Dermis blood vessel endothelial cell (primary cell): Measurements from ENCODE around the gene ZFHX2. TPM values are rescaled to one million over a fixed set of nuclear protein-coding genes. Genes with fewer than 3 reads are reported as not detected.
A peak's percentile ranks its signal among the peaks of the same experiment; 100 is the strongest.

Source experiments
- DNase-seq: peaks from one replicate; pipeline ENCODE4 v3.0.0; 2010
- total RNA-seq: library from RNA; depleted of rRNA; stranded (reverse); fragments of >200 nt; gene quantifications from 2 replicates; pipeline ENCODE4 v1.2.3, GENCODE V29; 2014

ZFHX2 gene
- total RNA-seq, 1 donor from 2014 or later, result 0.17 TPM

GRCh38 chr14:23559010-23559925, 7.7 kb upstream of the ZFHX2 start:
- peak; percentile 78 for DNase-seq

GRCh38 chr14:23558346-23559009, 6.9 kb upstream of the ZFHX2 start:
- DNase-seq, result no peak

DNA sequence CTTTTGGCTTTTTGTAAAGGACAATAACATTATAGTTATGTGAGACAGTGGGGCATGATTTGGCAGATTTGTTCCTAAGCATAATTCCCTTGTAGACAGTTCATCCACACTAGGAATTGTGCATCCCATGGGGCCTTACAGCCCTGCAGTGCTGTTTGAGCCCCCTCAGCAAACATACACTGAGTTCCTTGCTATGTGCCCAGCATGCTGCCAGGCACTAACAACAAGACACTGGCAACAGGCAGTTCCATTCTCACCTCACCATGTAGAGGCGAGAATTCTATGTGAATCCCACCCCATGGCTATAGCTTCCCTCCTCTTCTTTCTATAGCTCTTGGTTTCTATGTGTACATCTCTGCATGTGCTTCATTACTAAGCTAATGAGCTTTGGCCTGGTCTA, 6.4 kb upstream of the ZFHX2 start:
- no peak for DNase-seq

DNA sequence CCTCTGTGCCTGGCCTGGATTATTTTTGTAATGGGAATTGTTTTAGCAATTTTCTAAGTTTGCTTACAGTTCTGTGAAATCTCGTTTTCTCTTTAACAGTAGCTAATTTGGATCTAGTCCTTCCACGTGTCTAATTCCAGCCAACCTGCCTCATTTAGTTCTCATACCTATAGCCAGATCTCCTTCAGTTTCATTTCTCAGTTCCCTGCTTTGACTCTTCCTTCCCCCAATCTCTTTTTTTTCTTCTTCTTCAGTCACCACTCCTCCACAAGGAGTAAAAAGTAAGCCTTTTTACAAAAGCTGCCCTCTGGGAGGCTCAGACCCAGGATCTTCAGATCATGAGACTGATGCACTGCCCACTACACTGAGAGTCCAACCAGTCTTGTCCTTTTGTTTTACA, 6.0 kb upstream of the ZFHX2 start:
- DNase-seq, result no peak

GRCh38 chr14:23556700-23557440, 5.3 kb upstream of the ZFHX2 start:
- DNase-seq, result peak; percentile 15

- peak; percentile 91 for DNase-seq
Measured at GRCh38 chr14:23555882-23556699, 4.5 kb upstream of the ZFHX2 start, which contains the start of gene THTPA. Gene THTPA (plus strand): TSS chr14:23556271. CDS start chr14:23556758, 487 bp downstream.

DNA sequence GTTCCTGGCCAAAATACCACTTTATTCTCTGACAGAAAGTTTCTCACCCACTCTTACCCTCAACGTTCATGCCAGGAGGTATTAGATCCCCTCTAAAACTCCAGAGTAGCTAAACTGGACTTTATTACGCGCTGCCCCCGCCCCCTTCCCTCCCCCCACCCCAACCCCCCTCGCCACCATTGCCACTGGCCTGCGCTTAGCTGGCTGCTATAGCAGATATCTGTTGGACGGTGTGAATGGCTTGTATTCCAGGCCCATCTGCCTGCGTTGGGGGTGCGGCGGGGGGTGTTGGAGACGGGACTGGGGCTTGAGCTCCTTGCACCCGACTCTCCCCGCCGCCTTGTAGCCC, 3.9 kb upstream of the ZFHX2 start:
- no peak for DNase-seq

- no peak for DNase-seq
Measured at GRCh38 chr14:23550812-23551265, 726 bp downstream of the ZFHX2 start.

DNA sequence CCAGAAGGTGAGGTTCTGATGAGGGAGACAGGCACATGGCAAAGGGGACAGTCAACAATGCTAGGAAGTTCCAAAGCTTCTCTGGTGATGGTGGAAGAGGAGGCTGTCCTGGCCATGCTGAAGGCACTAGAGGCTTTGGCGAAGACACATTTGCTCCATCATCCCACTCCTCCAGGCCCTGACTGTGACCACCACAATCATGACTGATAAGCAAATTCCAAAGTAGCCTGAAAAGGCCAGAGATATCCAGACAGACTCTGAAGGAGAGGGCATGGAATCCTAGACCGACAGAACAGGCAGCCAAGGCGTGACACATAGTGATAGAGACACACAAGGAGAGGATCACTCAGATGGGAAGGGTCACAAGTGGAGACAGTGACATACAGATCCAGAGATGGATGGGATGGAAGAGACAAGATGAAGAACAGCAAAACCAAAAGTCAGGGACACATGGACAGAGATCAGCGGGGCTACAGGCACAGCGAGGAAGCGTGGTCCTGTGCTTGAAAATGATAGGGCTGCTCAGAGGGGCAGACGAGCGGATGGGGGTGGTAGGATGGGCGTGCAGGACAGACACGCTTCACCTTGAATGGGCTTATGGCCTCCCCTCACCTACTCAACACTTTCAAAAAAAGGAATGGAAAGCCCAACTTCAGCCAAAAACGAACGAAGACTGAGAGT, 1.3 kb downstream of the ZFHX2 start:
- no peak for DNase-seq

GRCh38 chr14:23548351-23549318, 2.9 kb downstream of the ZFHX2 start:
- no peak for DNase-seq

- no peak for DNase-seq
Measured at GRCh38 chr14:23547924-23548323, 3.6 kb downstream of the ZFHX2 start.

- DNase-seq, result no peak
Measured at GRCh38 chr14:23546450-23547035, 5.0 kb downstream of the ZFHX2 start.

DNA sequence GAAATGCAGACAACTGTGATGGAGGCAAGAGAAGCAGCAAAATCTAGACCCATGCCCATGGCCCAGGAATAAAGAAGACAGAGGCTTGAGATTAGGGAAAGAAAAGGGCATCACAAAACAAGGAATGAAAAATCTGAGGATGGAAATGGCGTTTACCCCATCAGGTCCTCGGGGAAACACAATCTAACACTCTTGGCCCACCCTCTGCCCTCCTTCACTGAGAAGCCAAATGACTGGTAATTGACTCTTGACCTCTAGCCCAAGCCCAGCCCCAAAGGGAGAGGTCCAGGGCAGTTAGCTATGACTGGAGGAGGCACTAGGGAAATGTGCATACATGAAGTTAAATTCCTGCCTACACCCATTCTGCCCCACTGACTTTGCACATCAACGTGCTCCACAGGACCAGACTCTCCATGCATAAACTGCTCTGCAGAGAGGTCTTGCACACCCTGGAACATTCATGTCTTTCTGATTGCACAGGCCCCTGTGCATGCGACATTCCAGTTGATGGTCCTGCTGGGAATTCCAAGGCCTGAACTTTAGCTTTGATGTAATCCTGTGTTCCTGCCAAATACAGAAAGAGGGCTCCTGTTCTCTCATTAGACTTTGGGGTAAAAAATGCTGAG, 5.7 kb downstream of the ZFHX2 start:
- DNase-seq, result no peak

DNA sequence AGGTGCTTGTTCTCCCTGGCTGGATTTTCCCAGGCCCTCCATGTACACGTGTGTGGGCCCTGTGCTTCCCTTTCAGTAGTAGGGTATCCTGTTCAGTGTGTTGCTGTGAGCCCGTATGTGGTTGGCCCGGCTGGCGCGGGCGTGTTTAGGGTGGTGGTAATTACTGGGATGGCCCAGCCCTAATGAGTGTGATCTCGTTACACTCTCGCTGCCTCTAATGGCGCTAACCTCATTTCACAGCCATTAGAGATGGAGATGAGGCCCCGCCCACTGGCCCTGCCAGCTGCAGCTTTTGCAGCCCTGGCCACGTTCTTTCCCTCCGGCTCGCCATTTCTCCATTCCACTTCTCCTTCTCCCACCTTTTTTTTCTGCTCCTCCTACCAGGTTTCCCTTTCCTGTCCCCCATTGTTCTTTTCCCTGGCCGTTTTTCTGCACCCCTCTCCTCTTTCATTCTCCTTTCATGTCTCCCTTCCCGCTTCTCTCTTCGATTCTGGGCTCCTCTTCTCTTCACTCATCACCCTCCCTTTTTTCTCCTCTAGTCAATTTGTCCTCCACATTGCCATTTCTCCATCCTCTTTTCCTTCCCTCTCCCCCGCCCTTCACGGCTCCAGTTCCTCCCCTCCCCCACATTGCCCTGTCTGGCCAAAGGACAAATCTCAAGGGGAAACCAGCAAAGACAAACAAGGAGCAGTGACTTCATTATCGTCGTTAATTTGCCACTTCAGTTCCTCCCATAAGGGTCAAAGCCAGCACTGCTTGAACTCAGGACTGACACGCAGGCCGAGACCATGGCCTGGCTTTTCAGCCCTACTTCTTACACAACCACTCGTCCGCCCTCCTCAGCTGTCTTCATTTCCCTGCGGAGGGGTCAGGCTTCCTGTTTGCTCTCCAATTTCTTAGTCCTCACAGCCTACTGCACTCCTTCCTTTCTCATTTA, 6.8 kb downstream of the ZFHX2 start:
- no peak for DNase-seq

GRCh38 chr14:23543403-23543802, 8.2 kb downstream of the ZFHX2 start:
- DNase-seq, result no peak

GRCh38 chr14:23542261-23542660, 9.3 kb downstream of the ZFHX2 start:
- DNase-seq, result no peak

GRCh38 chr14:23540141-23540469, 11.5 kb downstream of the ZFHX2 start:
- DNase-seq, result no peak
